Heart left ventricle (tissue), 16 donors: ENCODE data around the gene PARP9. TPM values are rescaled to one million over a fixed set of nuclear protein-coding genes. Genes with fewer than 3 reads are reported as not detected.

Experiments used
- ATAC-seq, 4 donors: fragments of 200-7000 bp; cut with Tn5 transposase; one replicate each; pipeline ENCODE4 v1.9.1; 2020 to 2022; ENCODE audit warnings: moderate library complexity in 4 of 4, mild to moderate bottlenecking in 3 of 4, moderate number of reproducible peaks in 1 of 4
- DNase-seq, 5 donors: peaks; one replicate each; pipeline ENCODE4 v3.0.0-alpha.2; 2020
- H3K27ac ChIP-seq, 12 donors: fragments of 200-600 bp; sonication (generic) in 4 of 12; one replicate each; pipeline versions ENCODE4 v1.5.0 to v1.8.0; 2016 to 2022; ENCODE audit warnings: mild to moderate bottlenecking in 2 of 12
- H3K27me3 ChIP-seq, 9 donors: fragments of 200-600 bp; sonication (generic) in 2 of 9; one replicate each; pipeline versions ENCODE4 v1.5.1 to v1.8.0; 2016 to 2022; ENCODE audit warnings: mild to moderate bottlenecking in 3 of 9
- H3K36me3 ChIP-seq, 9 donors: fragments of 200-600 bp; sonication (generic) in 2 of 9; one replicate each; pipeline versions ENCODE4 v1.5.0 to v1.8.0; 2018 to 2022; ENCODE audit warnings: mild to moderate bottlenecking in 2 of 9
- H3K4me1 ChIP-seq, 12 donors: fragments of 200-600 bp; sonication (generic) in 4 of 12; one replicate each; pipeline versions ENCODE4 v1.5.0 to v1.8.0; 2016 to 2022; ENCODE audit warnings: mild to moderate bottlenecking in 3 of 12
- H3K4me3 ChIP-seq, 12 donors: fragments of 200-600 bp; sonication (generic) in 4 of 12; one replicate each; pipeline versions ENCODE4 v1.5.0 to v1.8.0; 2017 to 2022; ENCODE audit warnings: mild to moderate bottlenecking in 9 of 12, moderate library complexity in 4 of 12
- H3K9me3 ChIP-seq, 12 donors: fragments of 200-600 bp; sonication (generic) in 4 of 12; one replicate each; pipeline versions ENCODE4 v1.5.0 to v1.8.0; 2016 to 2022; ENCODE audit warnings: mild to moderate bottlenecking in 1 of 12
- CTCF ChIP-seq, 12 donors: fragments of 200-600 bp; sonication (generic) in 4 of 12; IDR thresholded peaks; one replicate each; pipeline versions ENCODE4 v1.5.0 to v1.8.0; 2018 to 2022; ENCODE audit warnings: antibody characterized with exemption in 12 of 12, mild to moderate bottlenecking in 5 of 12
- POLR2A ChIP-seq, 2 donors: fragments of 450-650 bp; IDR thresholded peaks; one replicate each; pipeline ENCODE4 v1.6.1; 2017; ENCODE audit warnings: antibody characterized with exemption in 2 of 2, mild to moderate bottlenecking in 2 of 2, moderate library complexity in 2 of 2
- WGBS, 4 donors: extraction: QIAGEN DNeasy Blood & Tissue Kit in 2 of 4; methylation state at CpG; one replicate each; pipeline versions ENCODE4 v1.1.5 to v1.1.7; 2013 to 2018; 5-methylcytosine and 5-hydroxymethylcytosine counted together
- intact Hi-C, 10 donors: fragments of 100-400 bp; cut with DNase I; formaldehyde crosslinking; loops; one replicate each; pipeline versions ENCODE4 v1.11.1 to v1.14.2; 2022
- polyA plus RNA-seq, 2 donors: library from polyadenylated mRNA; stranded (reverse); fragments of 200-250 nt; gene quantifications; one replicate each; pipeline ENCODE4 v1.2.3, GENCODE V29; 2013
- total RNA-seq, 9 donors: library from RNA; depleted of rRNA in 2 of 9; stranded (reverse); fragments of >200 nt in 2 of 9; fragmentation: NEBNext Ultra II Directional in 3 of 9; extraction: Animal tissue kit (Norgen Biotek cat#: 25700) in 3 of 9; gene quantifications; one replicate each; pipeline versions ENCODE4 v1.1.0 to v1.2.4, GENCODE V29; 2016 to 2023
- donor health status: ischemic (EF 13 %, LVEDD 7.1; RV severe dilation, severe dysfunction).
- donor health status: healthy with polysubstance abuse.
- donor health status: DM: no; HTN: yes; CAD: no.
- donor health status: DM: no; HTN: no; CAD: no.
- donor health status: ischemic (EF 25% LVEDD 6.9; RV normal size, moderate dysfunction).
- donor health status: ischemic (EF 25% LVEDD 5.7; RV mildly dilated, moderate dysfunction).
- donor health status: healthy.
- donor health status: DM: yes; HTN: yes; CAD: no.
- donor health status: ischemic (EF 35%, LVEDD 5.7; RV mildly dilated, moderate dysfunction).
- donor health status: nonischemic (EF 11% LVEDD 7.7; RV severe dilation, severe dysfunction).
- donor health status: DM: yes; HTN: yes; CAD: no.
- donor health status: PGD.
- donor health status: ischemic (EF 29% LVEDD 5.4; RV normal size, mild dysfunction).
- donor health status: nonischemic (EF 23%, LVEDD 6.1; RV moderate dilation, normal function).

The PARP9 gene
- total and polyA plus RNA-seq, 11 donors, result 8.2 to 73.0 (median 14.9) TPM

- H3K9me3 ChIP-seq, result no peaks in the 10 kb centered on the region
- no peak overlapping the region for H3K27ac ChIP-seq
- TF ChIP-seq POLR2A (IDR thresholded peaks at IDR 0.05) (no peak), CTCF (IDR thresholded peaks at IDR 0.05) (no peak)
- no peaks in the 10 kb centered on the region for H3K27me3 ChIP-seq
- DNase-seq, result no peak
- H3K4me3 ChIP-seq, result no peak overlapping the region
- WGBS, 4 donors, result 93 to 97% (median 97%) methylated on average over 3 of the region's 3 CpGs
- ATAC-seq, result no peak
- H3K4me1 ChIP-seq, result peaks cover 0 to 35% (median 26%) of the 10 kb centered on the region in 12 donors
- intact Hi-C loops, result loop anchor here in 3 of 10 donors (2.0 to 10.0 kb wide), 3 partner anchors 43 to 61 kb away; no protein-coding TSS in a partner anchor
- no peaks in the 10 kb centered on the region for H3K36me3 ChIP-seq
Observed at GRCh38 chr3:122515870-122516269, 48.2 kb downstream of the PARP9 start.

GRCh38 chr3:122515020-122515468 is 49.1 kb downstream of the PARP9 start:
- Histone ChIP-seq H3K9me3 (peaks cover 0 to 3% (median 0%) of the 10 kb centered on the region in 12 donors), H3K36me3 (no peaks in the 10 kb centered on the region), H3K4me1 (peaks cover 0 to 43% (median 30%) of the 10 kb centered on the region in 12 donors), H3K27ac (peak overlapping the region in 11 of 12 donors; percentile 92 to 99 (median 97)), H3K4me3 (peak overlapping the region in 11 of 12 donors; percentile 55 to 93 (median 87)), H3K27me3 (no peaks in the 10 kb centered on the region)
- intact Hi-C loops, result loop anchor here in 3 of 10 donors (2.0 to 10.0 kb wide), 3 partner anchors 44 to 60 kb away; no protein-coding TSS in a partner anchor
- no peak for DNase-seq
- ATAC-seq, result no peak
- TF ChIP-seq CTCF (IDR thresholded peaks at IDR 0.05) (no peak), POLR2A (IDR thresholded peaks at IDR 0.05) (no peak)
- WGBS, 4 donors, result 36 to 38% (median 37%) methylated on average over 19 of the region's 19 CpGs

- peak; percentile 88 to 98 (median 96) for ATAC-seq
- H3K4me3 ChIP-seq, result peak within 1 kb of the TSS; percentile 55 to 93 (median 86)
- DNase-seq, result peak; percentile 86 to 94 (median 90)
- H3K9me3 ChIP-seq, result peaks cover 0 to 10% (median 0%) of the 10 kb centered on the region in 12 donors
- H3K4me1 ChIP-seq, result peaks cover 0 to 44% (median 31%) of the 10 kb centered on the region in 12 donors
- WGBS, 4 donors, result 0 to 1% (median 0%) methylated on average over 68 to 109 of the region's 109 CpGs
- TF ChIP-seq POLR2A (IDR thresholded peaks at IDR 0.05) (peak; percentile 72 to 94), CTCF (IDR thresholded peaks at IDR 0.05) (no peak)
- no peaks in the 10 kb centered on the region for H3K36me3 ChIP-seq
- peak within 1 kb of the TSS; percentile 68 to 99 (median 96) for H3K27ac ChIP-seq
- H3K27me3 ChIP-seq, result no peaks in the 10 kb centered on the region
- intact Hi-C loops, result loop anchor here in 4 of 10 donors (1.0 to 10.0 kb wide), 5 partner anchors 44 to 98 kb away; partner anchors contain the start of gene WDR5B (in 3 of the 4)
Observed at GRCh38 chr3:122514123-122515019, 49.7 kb downstream of the PARP9 start, which contains the start of gene KPNA1. Gene KPNA1 (minus strand): TSS chr3:122514939. CDS start chr3:122496565, 18,374 bp downstream.
